Cerebellar cortex (tissue), 1 donor: ENCODE measurements around the gene CAMK4.

Experiments
- DNase-seq: peaks from one replicate; pipeline ENCODE4 v3.0.0-alpha.2; 2015; ENCODE audit warnings: low spot score

The CAMK4 gene

DNA sequence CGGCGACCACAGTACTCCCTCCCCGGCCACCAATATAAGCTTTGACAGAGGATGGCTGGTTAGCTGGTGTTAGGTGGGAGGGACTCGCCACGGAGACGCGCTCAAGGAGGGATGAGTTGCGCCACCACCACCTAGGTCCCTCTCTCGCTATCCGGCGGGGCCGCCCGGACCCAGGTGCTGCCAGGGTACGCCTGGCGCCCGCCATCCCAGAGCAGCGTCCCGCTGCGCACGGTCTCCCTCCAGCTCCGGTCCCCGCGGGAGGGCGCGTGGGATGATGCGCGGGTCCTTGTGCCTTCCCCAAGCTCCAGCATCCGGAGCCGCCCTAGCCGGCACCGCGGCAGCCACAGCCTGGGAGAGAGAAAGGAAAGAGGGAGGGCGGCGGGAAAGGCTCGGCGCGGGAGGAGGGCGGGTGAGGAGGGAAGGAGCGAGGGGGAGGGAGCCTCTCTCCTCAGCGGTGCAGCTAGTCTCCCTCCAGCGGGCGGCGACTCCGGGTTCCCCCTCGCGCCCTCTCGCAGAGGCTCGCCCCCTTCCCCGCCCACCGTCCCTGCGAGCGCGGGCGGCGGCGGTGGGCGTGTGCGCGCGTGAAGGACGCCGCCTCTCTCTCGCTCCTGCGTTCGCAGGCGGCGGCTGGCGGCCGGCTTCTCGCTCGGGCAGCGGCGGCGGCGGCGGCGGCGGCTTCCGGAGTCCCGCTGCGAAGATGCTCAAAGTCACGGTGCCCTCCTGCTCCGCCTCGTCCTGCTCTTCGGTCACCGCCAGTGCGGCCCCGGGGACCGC, at the start of gene CAMK4:
TSS of gene CAMK4 (plus strand) at position 598 of the 774 bp plus-strand sequence. CDS start at position 698, 100 bp downstream.
- DNase-seq, result peak; percentile 78

DNA sequence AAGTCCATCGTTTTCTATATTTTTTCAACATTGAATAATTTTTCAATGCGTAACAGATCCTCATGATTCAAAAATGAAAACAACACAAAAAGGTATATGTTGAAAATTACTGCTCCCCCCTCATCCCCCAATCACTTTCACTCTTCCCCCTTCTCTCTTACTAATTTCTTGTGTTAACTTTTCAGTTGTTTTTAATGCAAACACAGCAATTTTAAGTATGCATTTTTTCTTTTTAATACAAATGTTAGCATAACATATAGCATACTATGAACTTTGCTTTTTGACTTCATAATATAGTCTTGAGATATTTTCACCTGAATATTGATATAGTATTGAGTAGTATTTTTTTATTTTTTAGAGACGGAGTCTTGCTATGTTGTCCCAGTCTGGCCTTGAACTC, 41.1 kb upstream of the CAMK4 start:
- DNase-seq, result no peak

DNA sequence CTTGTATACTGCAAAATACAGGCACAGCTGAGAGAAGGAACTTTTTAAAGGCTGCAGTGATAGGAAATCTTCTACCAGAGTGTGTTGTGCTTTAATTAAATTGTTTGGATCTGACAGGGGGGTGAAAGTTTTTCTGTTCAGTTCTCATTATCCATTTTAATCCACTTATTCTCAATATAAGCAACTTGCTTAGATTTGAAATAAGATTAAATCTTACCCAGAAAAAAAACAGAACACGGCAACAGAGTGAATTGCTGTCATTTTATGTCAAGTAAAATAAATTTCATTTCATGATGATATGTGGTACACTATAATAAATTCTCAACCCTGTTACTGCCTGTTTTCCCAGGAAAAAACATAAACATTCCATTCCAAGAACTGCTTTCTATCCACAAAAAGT, 37.1 kb upstream of the CAMK4 start:
- DNase-seq, result no peak

DNA sequence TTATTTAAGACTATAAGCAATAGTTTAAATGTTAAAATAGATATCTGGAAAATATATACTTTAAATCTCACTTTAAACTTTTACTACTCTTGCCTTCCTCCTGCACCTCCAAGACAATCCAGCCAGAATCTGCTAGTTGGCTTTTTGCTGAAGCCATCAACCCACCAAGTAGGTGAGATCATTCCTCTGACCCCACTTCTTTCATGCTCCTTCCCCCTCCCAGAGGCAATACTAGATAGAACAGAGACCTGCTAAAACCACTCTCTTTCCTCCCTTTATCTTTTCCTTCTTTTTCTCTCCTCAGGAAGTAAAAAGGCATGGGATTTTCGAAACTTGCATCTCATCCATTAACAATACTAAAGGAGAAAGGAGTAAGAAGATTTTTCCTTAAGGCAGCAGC, 30.1 kb upstream of the CAMK4 start:
- DNase-seq, result no peak

DNA sequence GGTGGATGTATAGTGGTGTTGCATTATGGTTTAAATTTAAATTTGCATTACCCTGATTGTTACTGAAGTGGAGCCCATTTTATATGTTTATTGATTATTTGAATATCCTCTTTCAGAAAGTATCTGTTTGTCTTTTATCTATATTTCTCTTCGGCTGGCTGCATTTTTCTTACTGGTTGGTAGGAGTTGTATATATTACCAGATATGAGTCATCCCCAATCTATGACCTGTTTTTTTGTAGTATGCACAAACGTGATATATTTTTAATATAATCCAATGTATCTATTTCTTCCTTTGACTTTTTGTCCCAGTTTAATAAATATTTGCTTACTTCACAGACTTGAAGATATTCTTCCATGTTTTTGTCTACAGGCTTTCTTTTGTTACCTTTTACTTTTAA, 29.3 kb upstream of the CAMK4 start:
- no peak for DNase-seq

DNA sequence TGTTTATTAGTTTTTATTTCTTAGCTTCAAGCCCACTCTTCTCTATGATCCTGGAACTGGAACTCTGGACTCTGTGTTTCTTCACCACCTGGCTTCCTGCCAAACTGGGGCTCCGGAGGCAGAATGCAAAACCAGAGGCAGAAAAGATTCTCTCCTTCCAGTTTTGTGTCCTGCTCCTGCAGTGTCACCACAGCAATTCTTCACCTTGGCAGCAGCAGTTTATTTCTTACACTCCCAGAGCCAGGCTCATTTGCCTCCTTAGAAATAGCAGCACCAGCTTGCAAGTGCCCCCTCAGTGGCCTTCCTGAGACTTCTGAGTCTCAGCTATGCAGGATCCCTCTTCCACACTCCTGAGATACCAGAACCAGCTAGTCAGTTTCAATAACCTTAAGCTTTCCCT, 26.7 kb upstream of the CAMK4 start:
- peak; percentile 65 for DNase-seq

DNA sequence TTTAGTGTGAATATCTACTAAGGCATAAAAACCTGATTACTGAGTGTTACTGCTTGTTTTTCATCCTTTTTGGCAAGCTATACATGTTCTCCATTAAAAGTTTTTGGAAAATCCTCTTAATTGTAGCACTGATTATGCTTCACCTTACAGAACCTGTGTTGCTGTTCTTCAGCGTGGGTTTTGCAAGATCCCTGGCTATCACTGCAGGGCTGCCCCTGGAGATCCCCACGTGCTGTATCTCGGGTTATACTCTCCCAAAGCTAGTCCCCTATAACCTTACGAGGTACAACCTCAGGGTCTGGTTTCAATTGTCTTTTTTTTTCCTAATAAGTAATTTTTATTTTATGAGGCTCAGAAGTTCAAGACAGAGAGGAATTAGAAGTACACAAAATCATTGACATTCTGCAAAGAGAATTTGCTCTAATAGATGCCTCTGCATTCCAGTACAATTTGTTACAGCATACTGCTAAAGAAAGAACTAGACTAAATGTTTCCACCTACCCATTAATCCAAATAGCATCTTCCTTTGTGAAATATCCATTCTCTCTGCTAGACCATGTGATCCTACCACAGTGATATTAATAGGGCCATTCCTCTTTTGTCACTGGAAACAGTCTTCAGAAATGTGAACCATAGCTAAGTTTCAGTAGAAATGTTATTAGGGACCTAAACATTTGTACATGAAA, 25.8 kb upstream of the CAMK4 start:
- peak; percentile 66 for DNase-seq

DNA sequence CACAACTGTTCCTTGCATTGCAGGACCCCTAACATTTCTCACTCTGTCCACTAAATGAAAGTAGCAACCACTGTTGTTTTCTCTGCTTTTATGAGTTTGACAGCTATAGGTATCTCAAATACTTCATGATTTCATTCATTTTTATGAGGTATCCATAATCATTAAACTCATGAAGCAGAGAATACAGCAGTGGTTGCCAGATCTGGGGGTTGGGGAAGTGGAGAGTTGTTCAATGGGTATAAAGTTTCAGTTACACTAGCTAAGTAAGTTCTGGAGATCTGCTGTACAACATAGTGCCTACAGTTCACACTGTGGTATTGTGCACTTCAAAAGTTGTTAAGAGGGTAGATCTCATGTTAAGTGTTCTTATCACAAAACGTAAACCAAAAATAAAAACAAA, 23.4 kb upstream of the CAMK4 start:
- DNase-seq, result peak; percentile 2

DNA sequence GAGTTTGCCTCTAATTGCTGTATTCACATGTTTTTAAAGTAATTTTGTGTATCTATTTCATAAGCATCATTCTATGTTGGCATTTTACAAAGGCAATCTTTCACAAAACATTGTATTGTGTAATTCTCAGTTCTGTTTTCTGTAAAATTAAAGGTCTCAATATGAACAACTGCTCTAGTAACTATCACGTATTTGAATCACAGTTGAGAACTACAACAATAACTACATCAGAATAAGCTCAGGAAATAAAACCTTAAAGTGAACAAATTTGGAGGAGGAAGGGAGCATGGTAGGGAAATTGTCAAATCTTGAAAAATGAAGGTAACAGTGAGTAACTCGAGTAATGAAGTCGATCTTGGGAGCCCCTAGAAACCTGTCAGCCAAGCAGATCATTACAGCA, 22.5 kb upstream of the CAMK4 start:
- DNase-seq, result peak; percentile 7

DNA sequence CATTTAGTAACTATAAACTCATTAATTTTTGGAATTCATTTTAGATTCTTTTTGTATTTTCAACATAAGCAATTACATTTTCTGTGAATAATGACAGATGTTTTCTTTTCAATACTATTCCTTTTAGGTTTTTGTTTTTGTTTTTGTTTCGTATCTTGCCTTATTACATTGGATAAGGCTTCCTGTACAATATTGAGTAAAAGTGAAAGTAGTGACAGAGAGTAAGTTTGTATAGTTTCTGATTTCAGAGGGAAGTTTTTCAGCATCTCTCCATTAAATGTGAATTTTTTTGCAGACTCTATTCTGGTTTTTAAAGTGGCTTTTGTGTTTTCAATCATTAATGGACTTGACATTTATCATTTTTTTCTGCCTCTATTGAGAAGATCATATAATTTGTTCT, 12.8 kb upstream of the CAMK4 start:
- no peak for DNase-seq

DNA sequence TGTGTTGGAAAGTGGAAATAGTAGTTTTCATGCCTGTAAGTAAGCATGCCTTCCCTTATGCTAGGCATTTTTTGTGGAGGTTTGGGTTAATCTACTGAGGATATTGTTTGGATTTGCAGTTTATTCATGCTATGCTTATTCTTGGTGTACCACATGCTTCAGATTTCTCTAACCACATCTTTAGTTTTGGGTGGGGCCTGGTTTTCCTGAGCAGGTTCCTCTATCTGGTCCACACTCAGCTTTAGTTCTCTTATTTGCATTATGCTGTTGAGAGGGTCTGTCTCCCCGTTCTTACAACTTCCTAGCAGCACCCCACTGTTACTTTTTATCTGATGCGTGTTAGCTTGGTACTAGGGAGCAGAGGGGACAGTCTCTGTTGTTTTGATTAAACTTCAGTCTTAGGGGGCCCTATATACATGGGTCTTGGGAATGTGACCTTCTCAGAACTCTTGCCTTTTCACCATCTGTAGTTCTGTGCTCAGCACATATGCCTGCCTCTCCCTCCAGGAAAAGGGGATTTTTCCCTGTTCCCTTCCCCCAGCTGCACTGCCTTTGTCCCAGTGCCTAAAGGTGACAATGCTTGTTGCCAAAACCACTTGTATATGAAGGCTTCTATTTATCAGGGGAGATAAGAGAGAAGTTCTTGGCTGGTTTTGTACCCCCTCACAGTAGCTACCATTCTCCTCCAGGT, 10.0 kb upstream of the CAMK4 start:
- no peak for DNase-seq

DNA sequence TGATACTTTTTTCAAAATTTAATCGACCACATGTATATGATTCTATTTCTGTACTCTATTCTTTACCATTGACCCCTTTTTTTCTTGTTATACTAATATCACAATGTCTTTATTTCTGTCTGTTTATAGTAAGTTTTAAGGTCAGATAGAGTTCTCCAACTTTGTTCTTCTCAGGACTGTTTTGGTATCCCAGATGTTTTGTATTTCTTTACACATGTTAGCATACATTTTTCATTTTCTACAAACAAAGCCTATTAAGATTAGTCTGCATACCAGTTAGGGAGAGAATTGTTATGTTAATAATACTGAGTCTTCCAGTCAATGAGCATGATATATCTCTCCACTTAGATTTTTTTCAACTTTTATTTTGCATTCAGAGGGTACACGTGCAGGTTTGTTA, 8.2 kb upstream of the CAMK4 start:
- DNase-seq, result no peak

DNA sequence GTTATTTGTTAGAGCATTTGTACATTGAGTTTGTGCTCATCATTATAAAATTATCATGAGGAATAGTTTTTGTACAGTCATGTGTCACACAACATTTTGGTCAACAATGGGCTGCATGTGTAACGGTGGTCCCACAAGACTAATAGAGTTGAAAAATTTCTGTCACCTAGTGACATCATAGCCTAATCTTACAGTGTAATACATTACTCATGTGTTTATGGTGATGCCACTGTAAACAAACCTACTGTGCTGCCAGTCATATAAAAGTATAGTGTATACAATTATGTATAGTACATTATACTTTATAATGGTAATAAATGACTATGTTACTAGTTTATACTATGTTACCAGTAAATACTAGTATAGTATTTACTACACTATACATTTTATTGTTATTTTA, 3.0 kb upstream of the CAMK4 start:
- DNase-seq, result no peak

DNA sequence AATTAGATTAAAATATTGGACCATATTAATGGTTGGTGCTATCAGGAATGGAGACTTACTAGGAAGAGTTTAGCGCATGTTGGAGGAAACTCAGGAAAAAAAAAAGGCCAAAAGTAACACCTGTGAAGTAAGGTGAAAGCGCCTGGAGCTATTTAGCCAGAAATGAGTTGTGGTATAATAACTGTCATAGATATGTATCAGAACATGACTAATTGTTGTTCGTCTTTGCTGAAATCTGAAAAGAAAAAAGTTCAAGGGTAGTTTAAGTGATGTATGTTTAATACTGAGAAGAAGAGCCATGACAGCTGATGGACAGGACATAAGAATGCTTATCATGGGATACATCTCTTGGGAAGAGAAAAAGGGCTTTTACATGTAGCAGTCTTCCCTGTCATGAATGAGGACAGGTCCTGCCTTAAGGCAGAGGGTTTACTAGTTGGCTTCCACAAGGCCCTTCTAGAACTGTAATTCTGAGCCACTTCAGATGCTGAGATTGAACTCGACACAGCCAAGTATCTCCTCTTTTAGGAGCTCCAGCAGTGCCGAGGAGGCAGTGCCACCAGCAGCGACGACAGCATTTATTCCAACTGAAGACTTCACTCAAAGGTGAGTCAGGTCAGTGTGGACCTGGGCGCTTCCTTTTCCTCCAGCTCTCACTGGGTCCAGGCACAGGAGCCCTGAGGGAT, 940 bp upstream of the CAMK4 start:
- peak; percentile 60 for DNase-seq

DNA sequence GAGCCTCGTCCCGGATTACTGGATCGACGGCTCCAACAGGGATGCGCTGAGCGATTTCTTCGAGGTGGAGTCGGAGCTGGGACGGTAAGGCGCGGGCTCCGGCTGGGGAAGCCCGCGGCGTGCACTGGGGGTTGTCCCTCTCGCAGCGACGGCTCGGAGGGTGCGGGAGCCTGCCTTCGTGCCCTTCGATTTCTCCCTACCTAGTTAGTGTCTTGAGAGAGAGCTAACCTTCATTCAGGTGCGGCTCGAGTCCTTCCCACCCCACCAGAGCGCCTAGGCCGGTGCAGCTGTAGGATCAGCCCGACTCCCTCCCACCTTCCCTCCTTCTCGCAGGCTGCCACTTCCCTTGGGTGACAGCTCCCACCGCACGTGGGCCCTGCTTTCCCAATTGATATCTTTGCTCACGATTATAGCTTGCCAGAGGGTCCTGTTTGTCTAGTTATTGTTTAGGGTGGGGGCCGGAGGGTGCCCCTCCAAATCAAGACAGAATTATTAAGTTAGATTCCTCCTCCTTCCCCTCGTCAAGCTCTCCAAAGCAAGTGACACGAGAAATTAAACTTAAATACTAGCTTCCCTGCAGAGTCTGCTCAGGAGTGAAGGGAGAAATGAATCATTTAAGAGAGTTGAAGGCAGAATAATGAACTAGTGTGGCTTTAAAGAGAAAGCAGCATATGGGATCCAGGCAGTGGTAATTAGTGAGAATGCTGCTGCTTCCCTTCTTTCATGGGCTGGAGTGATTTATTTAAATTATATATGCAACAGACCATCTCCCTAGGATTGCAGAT, 569 bp downstream of the CAMK4 start:
- DNase-seq, result no peak

DNA sequence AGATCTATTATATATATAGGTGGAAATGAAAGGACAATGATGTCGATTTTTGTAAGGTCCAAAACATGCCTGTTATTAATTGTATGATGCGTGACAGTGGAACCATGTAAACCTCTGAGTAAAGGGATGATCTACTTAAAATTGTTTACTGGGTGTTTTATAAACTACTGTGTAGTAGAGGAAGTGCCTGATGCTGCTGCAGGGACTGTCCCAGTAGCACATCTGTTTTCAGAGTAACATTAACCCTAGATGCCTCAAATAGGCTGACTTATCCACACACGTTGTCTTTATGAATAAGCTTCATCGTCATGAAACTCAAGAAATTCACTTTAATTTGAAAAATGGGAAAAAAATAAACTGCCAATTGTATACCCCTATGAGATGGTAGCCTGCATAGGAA, 1.7 kb downstream of the CAMK4 start:
- DNase-seq, result peak; percentile 34

DNA sequence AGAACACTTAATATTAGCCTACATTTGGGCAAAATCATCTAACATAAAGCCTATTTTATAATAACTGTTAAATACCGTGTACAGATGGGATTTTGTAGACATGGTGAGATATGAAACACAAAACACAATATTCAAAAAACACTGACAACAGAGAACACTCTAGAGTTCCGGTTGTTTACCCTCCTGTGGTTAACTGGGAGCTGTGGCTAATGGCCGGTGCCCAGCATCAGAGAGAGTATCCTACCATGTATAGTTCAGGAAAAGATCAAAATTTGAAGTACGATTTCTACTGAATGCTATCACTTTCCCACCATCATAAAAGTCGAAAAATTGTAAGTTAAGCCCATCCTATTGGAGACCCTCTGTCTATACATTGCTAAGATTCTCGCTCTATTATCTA, 2.4 kb downstream of the CAMK4 start:
- peak; percentile 50 for DNase-seq

DNA sequence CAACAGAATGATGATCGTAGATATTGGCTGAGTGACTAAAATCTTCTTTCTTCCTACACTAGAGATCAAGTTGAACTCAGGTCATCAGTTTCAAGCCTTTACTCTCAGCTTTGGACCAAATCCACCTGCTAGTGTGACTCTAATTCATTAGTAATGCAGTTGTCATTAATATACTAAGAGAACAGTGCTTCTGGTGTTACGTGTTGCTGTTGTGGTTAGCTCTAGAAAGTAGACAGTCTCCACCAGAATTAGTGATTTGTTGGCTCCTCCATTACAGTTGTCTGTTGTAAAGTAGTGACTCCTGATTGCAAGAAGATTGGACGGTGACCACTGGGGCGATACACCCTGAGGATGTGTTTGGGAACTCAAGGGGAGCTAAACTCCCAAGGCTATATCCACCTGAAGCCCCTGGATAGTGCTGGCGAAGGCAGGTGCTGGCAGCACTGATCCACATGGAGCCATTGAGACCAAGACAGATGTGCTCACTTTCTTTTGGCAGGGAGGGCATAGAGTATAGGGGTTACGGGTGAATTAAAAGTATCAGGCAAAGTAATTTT, 3.1 kb downstream of the CAMK4 start:
- DNase-seq, result peak; percentile 39

DNA sequence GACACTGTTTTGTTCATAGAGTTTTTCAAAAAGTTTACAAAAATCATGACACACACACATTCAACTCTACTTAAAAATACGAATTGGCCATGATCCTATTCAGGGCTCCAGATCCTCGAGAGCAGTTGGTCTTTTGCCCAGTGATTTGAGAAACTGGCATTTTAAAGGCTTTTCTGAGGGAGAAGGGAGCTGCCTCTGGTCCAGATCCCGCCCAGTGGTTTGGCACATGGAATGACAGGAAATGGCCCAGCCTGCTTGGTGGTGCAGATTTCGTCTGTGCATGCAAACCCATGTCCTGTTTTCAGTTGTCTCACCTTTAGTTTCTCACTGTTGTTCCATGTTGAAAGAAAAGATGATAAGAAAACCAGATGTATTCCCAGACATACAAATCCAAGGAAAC, 3.6 kb downstream of the CAMK4 start:
- DNase-seq, result peak; percentile 62

DNA sequence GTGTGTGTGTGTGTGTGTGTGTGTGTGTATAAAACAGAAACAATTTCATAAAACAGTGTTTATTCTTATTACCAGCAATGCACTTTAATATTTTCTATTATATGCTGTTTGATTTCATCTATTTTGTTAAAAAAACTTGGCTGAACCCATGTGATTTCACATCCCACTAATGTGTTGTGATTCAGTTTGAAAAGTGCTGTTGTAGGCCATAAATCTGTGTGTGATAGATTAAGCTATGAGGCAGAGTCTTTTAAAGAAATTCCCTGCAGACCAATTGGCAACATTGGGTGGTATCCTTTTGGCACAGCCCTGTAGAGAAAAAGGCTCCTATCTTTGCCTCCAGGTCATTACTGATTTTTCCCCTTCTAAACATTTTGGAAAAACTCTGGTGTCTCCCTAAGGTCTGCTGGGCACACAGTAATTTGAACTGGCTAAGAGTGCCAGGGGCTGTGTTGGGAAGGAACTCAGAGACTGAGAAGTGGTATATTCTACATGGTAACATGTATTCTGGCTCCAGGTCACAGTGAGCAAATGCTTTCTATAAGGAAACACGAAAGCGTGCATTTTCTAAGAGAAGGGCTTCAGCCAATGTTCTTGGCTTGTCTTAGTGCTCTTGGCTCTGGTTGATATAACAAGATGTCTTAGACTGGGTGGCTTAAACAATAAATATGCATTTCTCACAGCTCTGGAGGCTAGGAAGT, 4.5 kb downstream of the CAMK4 start:
- peak; percentile 39 for DNase-seq
